ENCODE data around the gene CIB2. TPM values are rescaled to one million over a fixed set of nuclear protein-coding genes. Genes with fewer than 3 reads are reported as not detected.
A peak's percentile ranks its signal among the peaks of the same experiment; 100 is the strongest.

Gene CIB2
- total and polyA plus RNA-seq, 2 experiments from 2014 or later, result 59.5 to 64.4 TPM

DNA sequence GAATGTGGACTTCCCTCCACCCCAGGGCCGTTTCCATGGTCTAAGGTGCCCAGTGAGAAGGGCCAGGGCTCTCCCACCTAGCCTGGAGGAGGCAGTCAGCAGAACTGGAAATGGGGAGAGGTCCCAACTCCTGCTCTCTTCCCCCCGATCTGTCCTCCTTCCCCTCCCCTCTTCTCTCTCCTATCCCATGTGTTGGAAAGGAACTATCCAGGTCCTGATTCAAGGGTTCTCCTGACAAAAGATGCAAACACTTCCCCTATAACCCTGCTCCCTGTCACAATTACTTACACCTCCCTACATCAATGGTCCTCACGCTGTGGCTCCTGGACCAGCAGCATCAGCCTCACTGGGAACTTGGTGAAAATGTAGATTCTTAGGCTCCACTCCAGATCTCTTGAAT lies 6.0 kb downstream of the CIB2 start:
- Histone ChIP-seq H3F3A (replicated peaks; ENCODE audit: low read depth) (0 out of 2 replicates have a peak, but pooled peaks cover 2% of the 10 kb centered on the region), H3K4me1 (ENCODE audit: insufficient read depth) (peaks cover 16% of the 10 kb centered on the region; the same call in 1 of the 2 replicates), H3K9me2 (ENCODE audit: insufficient read depth) (no peaks in the 10 kb centered on the region), H3K4me3 (no peak overlapping the region), H4K20me1 (replicated peaks; ENCODE audit: insufficient read depth) (no peaks in the 10 kb centered on the region; the same call in 1 of the 2 replicates), H3K27me3 (ENCODE audit: insufficient read depth) (no peaks in the 10 kb centered on the region), H3K79me2 (replicated peaks; ENCODE audit: insufficient read depth) (peaks cover 3% of the 10 kb centered on the region; the same call in 1 of the 2 replicates), H3K36me3 (ENCODE audit: insufficient read depth) (no peaks in the 10 kb centered on the region), H3K4me2 (no peak overlapping the region), H3K27ac (ENCODE audit: low read depth) (no peak overlapping the region), H2AFZ (no peak overlapping the region)
- H3K4me3 Mint-ChIP-seq, result no peak overlapping the region; the same call in 2 of the 3 replicates
- no peak overlapping the region for H3K27ac Mint-ChIP-seq
- no peaks in the 10 kb centered on the region for H3K9me3 Mint-ChIP-seq
- ATAC-seq, result no peak
- peaks cover 38% of the 10 kb centered on the region for H3K4me1 Mint-ChIP-seq
- H3K27me3 Mint-ChIP-seq (ENCODE audit: insufficient read depth, low read depth, poor library complexity), result peaks cover 7% of the 10 kb centered on the region
- H3K36me3 Mint-ChIP-seq (ENCODE audit: low read depth), result peaks cover 8% of the 10 kb centered on the region; the same call in 1 of the 3 replicates
- TF ChIP-seq, protein P1, sequence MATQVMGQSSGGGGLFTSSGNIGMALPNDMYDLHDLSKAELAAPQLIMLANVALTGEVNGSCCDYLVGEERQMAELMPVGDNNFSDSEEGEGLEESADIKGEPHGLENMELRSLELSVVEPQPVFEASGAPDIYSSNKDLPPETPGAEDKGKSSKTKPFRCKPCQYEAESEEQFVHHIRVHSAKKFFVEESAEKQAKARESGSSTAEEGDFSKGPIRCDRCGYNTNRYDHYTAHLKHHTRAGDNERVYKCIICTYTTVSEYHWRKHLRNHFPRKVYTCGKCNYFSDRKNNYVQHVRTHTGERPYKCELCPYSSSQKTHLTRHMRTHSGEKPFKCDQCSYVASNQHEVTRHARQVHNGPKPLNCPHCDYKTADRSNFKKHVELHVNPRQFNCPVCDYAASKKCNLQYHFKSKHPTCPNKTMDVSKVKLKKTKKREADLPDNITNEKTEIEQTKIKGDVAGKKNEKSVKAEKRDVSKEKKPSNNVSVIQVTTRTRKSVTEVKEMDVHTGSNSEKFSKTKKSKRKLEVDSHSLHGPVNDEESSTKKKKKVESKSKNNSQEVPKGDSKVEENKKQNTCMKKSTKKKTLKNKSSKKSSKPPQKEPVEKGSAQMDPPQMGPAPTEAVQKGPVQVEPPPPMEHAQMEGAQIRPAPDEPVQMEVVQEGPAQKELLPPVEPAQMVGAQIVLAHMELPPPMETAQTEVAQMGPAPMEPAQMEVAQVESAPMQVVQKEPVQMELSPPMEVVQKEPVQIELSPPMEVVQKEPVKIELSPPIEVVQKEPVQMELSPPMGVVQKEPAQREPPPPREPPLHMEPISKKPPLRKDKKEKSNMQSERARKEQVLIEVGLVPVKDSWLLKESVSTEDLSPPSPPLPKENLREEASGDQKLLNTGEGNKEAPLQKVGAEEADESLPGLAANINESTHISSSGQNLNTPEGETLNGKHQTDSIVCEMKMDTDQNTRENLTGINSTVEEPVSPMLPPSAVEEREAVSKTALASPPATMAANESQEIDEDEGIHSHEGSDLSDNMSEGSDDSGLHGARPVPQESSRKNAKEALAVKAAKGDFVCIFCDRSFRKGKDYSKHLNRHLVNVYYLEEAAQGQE (IDR thresholded peaks at IDR 0.05; ENCODE audit: unreplicated experiment), result peak; percentile 33
- TF ChIP-seq NANOG (IDR thresholded peaks at IDR 0.05; ENCODE audit: borderline replicate concordance), result no peak
- no peak for DNase-seq (ENCODE audit: low spot score)

DNA sequence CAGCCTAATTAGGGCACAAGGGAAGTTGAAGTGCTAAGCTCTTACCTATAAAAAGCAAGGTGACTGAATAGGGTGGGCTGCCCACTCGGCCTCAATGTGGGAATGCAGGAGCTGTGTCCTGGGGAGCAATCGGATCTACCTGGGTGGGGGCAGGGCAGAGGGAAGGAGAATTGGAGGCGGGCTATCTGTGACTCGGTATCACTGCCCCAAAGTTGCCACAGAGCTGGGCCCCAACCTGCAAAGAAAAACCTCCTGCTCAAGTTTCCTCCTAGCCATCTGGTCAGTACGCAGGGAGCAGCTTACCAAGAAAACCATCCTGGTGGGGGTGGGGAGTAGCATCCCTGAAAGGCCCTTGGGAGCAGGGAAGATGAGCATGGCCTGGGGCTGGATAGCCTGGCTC lies 10.7 kb downstream of the CIB2 start:
- H3K9me3 Mint-ChIP-seq, result no peaks in the 10 kb centered on the region
- H3K4me2 ChIP-seq, result peak overlapping the region; percentile 29; the same call in 1 of the 2 replicates
- peaks cover 8% of the 10 kb centered on the region; the same call in 1 of the 3 replicates for H3K36me3 Mint-ChIP-seq (ENCODE audit: low read depth)
- peaks cover 6% of the 10 kb centered on the region for H3K27me3 Mint-ChIP-seq (ENCODE audit: insufficient read depth, low read depth, poor library complexity)
- H2AFZ ChIP-seq, result no peak overlapping the region
- H3K4me3 Mint-ChIP-seq, result peak overlapping the region; percentile 25; the same call in 1 of the 3 replicates
- H3K4me1 ChIP-seq (ENCODE audit: insufficient read depth), result peaks cover 11% of the 10 kb centered on the region; the same call in 1 of the 2 replicates
- peaks cover 26% of the 10 kb centered on the region for H3K4me1 Mint-ChIP-seq
- H3K27me3 ChIP-seq (ENCODE audit: insufficient read depth), result no peaks in the 10 kb centered on the region
- H3K27ac ChIP-seq (ENCODE audit: low read depth), result 0 out of 2 replicates have a peak overlapping the region, but pooled peaks have one; percentile 24
- peak; percentile 78 for ATAC-seq
- peak overlapping the region; percentile 89 for H3K27ac Mint-ChIP-seq
- H3K79me2 ChIP-seq (replicated peaks; ENCODE audit: insufficient read depth), result no peaks in the 10 kb centered on the region
- H3K36me3 ChIP-seq (ENCODE audit: insufficient read depth), result no peaks in the 10 kb centered on the region
- no peaks in the 10 kb centered on the region for H3K9me2 ChIP-seq (ENCODE audit: insufficient read depth)
- no peaks in the 10 kb centered on the region for H3F3A ChIP-seq (replicated peaks; ENCODE audit: low read depth)
- H3K4me3 ChIP-seq, result no peak overlapping the region
- no peaks in the 10 kb centered on the region; the same call in 1 of the 2 replicates for H4K20me1 ChIP-seq (replicated peaks; ENCODE audit: insufficient read depth)
- peak; percentile 46 for DNase-seq (ENCODE audit: low spot score)
- TF ChIP-seq JUNB (IDR thresholded peaks at IDR 0.05; ENCODE audit: unreplicated experiment), result no peak
- TF ChIP-seq NANOG (IDR thresholded peaks at IDR 0.05; ENCODE audit: borderline replicate concordance), result no peak
- no peak for TF ChIP-seq STAT1 (IDR thresholded peaks at IDR 0.05; ENCODE audit: unreplicated experiment)
- TF ChIP-seq, protein P2, sequence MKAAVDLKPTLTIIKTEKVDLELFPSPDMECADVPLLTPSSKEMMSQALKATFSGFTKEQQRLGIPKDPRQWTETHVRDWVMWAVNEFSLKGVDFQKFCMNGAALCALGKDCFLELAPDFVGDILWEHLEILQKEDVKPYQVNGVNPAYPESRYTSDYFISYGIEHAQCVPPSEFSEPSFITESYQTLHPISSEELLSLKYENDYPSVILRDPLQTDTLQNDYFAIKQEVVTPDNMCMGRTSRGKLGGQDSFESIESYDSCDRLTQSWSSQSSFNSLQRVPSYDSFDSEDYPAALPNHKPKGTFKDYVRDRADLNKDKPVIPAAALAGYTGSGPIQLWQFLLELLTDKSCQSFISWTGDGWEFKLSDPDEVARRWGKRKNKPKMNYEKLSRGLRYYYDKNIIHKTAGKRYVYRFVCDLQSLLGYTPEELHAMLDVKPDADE (IDR thresholded peaks at IDR 0.05), result no peak
- TF ChIP-seq ZNF331 (CRISPR knock-in tag; IDR thresholded peaks at IDR 0.05; ENCODE audit: low read depth), result no peak
- no peak for TF ChIP-seq ZNF114 (CRISPR knock-in tag; IDR thresholded peaks at IDR 0.05)
- TF ChIP-seq POLR2AphosphoS5 (IDR thresholded peaks at IDR 0.05; ENCODE audit: low read depth), result no peak
- TF ChIP-seq EZH2 (IDR thresholded peaks at IDR 0.05; ENCODE audit: low read depth, unreplicated experiment), result no peak
- no peak for TF ChIP-seq CREB1 (CRISPR knock-in tag; IDR thresholded peaks at IDR 0.05; ENCODE audit: low read depth)
- TF ChIP-seq, protein P3, sequence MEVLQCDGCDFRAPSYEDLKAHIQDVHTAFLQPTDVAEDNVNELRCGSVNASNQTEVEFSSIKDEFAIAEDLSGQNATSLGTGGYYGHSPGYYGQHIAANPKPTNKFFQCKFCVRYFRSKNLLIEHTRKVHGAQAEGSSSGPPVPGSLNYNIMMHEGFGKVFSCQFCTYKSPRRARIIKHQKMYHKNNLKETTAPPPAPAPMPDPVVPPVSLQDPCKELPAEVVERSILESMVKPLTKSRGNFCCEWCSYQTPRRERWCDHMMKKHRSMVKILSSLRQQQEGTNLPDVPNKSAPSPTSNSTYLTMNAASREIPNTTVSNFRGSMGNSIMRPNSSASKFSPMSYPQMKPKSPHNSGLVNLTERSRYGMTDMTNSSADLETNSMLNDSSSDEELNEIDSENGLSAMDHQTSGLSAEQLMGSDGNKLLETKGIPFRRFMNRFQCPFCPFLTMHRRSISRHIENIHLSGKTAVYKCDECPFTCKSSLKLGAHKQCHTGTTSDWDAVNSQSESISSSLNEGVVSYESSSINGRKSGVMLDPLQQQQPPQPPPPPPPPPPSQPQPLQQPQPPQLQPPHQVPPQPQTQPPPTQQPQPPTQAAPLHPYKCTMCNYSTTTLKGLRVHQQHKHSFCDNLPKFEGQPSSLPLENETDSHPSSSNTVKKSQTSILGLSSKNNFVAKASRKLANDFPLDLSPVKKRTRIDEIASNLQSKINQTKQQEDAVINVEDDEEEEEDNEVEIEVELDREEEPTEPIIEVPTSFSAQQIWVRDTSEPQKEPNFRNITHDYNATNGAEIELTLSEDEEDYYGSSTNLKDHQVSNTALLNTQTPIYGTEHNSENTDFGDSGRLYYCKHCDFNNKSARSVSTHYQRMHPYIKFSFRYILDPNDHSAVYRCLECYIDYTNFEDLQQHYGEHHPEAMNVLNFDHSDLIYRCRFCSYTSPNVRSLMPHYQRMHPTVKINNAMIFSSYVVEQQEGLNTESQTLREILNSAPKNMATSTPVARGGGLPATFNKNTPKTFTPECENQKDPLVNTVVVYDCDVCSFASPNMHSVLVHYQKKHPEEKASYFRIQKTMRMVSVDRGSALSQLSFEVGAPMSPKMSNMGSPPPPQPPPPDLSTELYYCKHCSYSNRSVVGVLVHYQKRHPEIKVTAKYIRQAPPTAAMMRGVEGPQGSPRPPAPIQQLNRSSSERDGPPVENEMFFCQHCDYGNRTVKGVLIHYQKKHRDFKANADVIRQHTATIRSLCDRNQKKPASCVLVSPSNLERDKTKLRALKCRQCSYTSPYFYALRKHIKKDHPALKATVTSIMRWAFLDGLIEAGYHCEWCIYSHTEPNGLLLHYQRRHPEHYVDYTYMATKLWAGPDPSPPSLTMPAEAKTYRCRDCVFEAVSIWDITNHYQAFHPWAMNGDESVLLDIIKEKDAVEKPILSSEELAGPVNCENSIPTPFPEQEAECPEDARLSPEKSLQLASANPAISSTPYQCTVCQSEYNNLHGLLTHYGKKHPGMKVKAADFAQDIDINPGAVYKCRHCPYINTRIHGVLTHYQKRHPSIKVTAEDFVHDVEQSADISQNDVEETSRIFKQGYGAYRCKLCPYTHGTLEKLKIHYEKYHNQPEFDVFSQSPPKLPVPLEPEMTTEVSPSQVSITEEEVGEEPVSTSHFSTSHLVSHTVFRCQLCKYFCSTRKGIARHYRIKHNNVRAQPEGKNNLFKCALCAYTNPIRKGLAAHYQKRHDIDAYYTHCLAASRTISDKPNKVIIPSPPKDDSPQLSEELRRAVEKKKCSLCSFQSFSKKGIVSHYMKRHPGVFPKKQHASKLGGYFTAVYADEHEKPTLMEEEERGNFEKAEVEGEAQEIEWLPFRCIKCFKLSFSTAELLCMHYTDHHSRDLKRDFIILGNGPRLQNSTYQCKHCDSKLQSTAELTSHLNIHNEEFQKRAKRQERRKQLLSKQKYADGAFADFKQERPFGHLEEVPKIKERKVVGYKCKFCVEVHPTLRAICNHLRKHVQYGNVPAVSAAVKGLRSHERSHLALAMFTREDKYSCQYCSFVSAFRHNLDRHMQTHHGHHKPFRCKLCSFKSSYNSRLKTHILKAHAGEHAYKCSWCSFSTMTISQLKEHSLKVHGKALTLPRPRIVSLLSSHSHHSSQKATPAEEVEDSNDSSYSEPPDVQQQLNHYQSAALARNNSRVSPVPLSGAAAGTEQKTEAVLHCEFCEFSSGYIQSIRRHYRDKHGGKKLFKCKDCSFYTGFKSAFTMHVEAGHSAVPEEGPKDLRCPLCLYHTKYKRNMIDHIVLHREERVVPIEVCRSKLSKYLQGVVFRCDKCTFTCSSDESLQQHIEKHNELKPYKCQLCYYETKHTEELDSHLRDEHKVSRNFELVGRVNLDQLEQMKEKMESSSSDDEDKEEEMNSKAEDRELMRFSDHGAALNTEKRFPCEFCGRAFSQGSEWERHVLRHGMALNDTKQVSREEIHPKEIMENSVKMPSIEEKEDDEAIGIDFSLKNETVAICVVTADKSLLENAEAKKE (CRISPR knock-in tag; IDR thresholded peaks at IDR 0.05), result no peak
- no peak for TF ChIP-seq EZH2phosphoT487 (IDR thresholded peaks at IDR 0.05; ENCODE audit: unreplicated experiment)

Data from GM23338 (cell line).